ENCODE results near the gene LTBP1. TPM values are rescaled to one million over a fixed set of nuclear protein-coding genes. Genes with fewer than 3 reads are reported as not detected.

Gene LTBP1
- total RNA-seq, 3 donors from 2014 or later (not counting 1 experiment from before 2014, with no cell fraction given) = 1.7 to 4.7 (median 3.5) TPM

DNA sequence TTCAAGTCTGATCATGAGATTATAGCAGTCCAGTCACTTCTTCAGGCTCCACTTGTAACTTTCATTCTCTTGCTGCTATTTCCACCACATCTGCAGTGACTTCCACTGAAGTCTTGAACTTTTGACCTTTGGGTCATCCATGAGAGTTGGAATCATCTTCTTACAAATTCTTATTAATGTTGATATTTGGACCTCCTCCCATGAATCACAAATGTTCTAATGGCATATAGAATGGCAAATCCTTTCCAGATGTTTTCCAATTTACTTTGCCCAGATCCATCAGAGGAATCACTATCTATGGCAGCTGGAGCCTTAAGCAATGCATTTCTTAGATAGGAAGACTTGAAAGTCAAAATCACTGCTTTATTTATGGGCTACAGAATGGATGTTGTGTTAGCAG is 159.4 kb downstream of the LTBP1 start:
- Histone ChIP-seq H3K27ac (ENCODE audit: low read length) (no peak overlapping the region), H3K4me1 (ENCODE audit: control insufficient read depth, insufficient read depth, low read length) (no peaks in the 10 kb centered on the region), H3K4me3 (ENCODE audit: low read length) (no peak overlapping the region), H3K9me3 (ENCODE audit: control insufficient read depth, insufficient read depth, low read length) (no peaks in the 10 kb centered on the region), H3K27me3 (ENCODE audit: control insufficient read depth, insufficient read depth, low read length) (no peaks in the 10 kb centered on the region), H3K36me3 (ENCODE audit: control insufficient read depth, insufficient read depth, low read length) (no peaks in the 10 kb centered on the region)
- ATAC-seq (no peak), DNase-seq (no peak)
- Mint-ChIP-seq H3K27ac (no peak overlapping the region), H3K9me3 (no peaks in the 10 kb centered on the region), H3K4me3 (no peak overlapping the region), H3K4me1 (no peaks in the 10 kb centered on the region), H3K36me3 (no peaks in the 10 kb centered on the region), H3K27me3 (ENCODE audit: low read depth in 2 of 2) (peaks cover 15 to 17% of the 10 kb centered on the region in 2 donors)
- intact Hi-C loops (cut with micrococcal nuclease) = no loop called here
- TF ChIP-seq, protein P1, sequence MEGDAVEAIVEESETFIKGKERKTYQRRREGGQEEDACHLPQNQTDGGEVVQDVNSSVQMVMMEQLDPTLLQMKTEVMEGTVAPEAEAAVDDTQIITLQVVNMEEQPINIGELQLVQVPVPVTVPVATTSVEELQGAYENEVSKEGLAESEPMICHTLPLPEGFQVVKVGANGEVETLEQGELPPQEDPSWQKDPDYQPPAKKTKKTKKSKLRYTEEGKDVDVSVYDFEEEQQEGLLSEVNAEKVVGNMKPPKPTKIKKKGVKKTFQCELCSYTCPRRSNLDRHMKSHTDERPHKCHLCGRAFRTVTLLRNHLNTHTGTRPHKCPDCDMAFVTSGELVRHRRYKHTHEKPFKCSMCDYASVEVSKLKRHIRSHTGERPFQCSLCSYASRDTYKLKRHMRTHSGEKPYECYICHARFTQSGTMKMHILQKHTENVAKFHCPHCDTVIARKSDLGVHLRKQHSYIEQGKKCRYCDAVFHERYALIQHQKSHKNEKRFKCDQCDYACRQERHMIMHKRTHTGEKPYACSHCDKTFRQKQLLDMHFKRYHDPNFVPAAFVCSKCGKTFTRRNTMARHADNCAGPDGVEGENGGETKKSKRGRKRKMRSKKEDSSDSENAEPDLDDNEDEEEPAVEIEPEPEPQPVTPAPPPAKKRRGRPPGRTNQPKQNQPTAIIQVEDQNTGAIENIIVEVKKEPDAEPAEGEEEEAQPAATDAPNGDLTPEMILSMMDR (IDR thresholded peaks at IDR 0.05) = no peak

DNA sequence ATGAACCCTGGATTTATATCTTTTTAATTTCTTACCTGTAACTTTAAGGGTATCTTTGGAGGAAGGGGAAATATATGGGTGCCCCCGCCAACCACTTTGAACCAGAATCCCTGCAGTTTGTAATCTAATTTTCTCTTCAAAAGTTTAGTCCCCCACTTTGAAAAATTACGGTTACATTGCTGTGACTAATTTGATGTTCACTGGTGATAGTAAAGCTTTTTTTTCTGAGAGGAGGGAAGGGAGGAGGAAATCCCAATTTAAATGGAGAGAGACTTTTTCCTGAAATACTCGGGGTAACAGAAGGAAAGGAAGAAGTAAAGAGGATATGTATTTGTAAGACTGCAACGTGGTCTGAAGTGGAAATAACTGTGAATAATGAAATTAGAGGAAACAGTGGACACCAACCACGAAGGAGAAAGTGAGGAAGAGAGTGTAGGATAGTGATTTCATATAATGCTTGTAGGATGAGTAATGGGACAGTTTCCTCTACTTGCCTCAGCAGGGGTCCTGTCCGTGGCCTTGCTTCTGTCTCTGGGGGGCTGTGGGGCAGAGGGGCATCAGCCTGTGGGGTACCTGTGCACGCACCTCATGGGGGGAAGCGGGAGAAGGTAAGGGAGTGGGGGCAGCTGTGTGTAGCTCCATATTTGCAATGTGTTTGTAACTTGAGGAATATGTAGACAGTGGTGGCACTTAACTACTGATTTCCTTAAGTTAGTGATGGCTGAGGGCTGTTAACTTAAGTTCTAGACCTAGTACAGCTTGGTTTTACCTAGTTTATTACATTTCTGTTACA is 161.1 kb downstream of the LTBP1 start:
- H3K27me3 Mint-ChIP-seq (ENCODE audit: low read depth in 2 of 2) = peaks cover 15 to 18% of the 10 kb centered on the region in 2 donors
- H3K36me3 Mint-ChIP-seq = no peaks in the 10 kb centered on the region
- intact Hi-C loops (cut with micrococcal nuclease) = no loop called here
- no peak overlapping the region for H3K4me3 Mint-ChIP-seq
- TF ChIP-seq, protein P1 (IDR thresholded peaks at IDR 0.05) = no peak
- DNase-seq = no peak
- WGBS (ENCODE audit: insufficient coverage) = 66% methylated on average over 7 of the region's 8 CpGs
- Histone ChIP-seq H3K36me3 (ENCODE audit: control insufficient read depth, insufficient read depth, low read length) (no peaks in the 10 kb centered on the region), H3K27ac (ENCODE audit: low read length) (no peak overlapping the region), H3K4me1 (ENCODE audit: control insufficient read depth, insufficient read depth, low read length) (no peaks in the 10 kb centered on the region), H3K27me3 (ENCODE audit: control insufficient read depth, insufficient read depth, low read length) (no peaks in the 10 kb centered on the region), H3K4me3 (ENCODE audit: low read length) (no peak overlapping the region), H3K9me3 (ENCODE audit: control insufficient read depth, insufficient read depth, low read length) (no peaks in the 10 kb centered on the region)
- H3K27ac Mint-ChIP-seq = no peak overlapping the region
- H3K4me1 Mint-ChIP-seq = no peaks in the 10 kb centered on the region
- ATAC-seq = no peak
- no peaks in the 10 kb centered on the region for H3K9me3 Mint-ChIP-seq

DNA sequence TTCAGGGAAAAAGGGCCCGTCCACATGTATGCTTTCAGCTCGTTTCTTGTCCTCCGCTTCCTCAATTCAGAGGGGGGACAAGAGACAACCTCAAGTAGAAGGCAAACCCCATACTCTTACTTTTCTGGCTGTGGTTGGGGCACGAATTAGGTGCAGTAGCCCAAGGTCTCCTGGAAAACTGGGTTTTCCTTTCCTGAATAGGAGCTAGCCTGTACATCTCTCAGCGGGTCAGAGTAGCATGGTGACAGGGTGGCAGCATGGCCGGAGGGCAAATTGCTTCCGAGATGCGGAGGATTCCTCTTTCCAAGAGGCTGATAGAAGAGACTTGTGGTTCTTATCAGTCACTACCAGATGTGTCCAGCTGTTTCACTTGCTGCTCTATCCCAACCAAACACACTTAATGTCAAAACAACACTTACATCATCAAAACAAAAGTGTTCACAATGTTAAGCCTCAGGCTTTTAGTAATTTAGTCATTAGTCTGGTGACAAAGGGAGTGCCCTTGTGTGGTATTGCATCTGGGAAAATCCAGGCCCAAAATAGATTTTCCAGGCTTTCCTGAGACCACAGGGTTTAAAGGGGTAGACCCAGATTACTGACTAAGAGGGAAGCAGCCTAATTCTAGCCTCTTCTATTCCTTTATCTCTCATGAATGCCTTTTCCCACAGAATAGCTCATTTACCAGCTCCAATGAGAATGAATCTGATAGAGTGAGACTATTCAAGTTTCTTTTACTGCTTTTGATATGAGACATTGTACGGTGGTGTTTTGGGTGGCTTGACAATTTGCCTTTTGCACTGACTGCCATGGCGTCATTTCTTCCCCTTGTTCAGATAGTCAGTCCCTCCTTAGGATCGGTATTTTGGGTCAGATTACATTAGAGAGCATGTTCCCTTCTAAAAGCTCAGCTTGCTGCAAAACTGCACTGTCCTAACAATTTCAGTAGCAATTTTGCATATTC is 162.0 kb downstream of the LTBP1 start:
- H3K27me3 ChIP-seq (ENCODE audit: control insufficient read depth, insufficient read depth, low read length) = no peaks in the 10 kb centered on the region
- H3K9me3 ChIP-seq (ENCODE audit: control insufficient read depth, insufficient read depth, low read length) = no peaks in the 10 kb centered on the region
- peaks cover 15 to 18% of the 10 kb centered on the region in 2 donors for H3K27me3 Mint-ChIP-seq (ENCODE audit: low read depth in 2 of 2)
- no peaks in the 10 kb centered on the region for H3K36me3 Mint-ChIP-seq
- ATAC-seq (no peak), DNase-seq (no peak)
- no peak overlapping the region for H3K4me3 Mint-ChIP-seq
- WGBS (ENCODE audit: insufficient coverage) = 83% methylated on average over 11 of the region's 11 CpGs
- H3K9me3 Mint-ChIP-seq = no peaks in the 10 kb centered on the region
- H3K36me3 ChIP-seq (ENCODE audit: control insufficient read depth, insufficient read depth, low read length) = no peaks in the 10 kb centered on the region
- no peaks in the 10 kb centered on the region for H3K4me1 Mint-ChIP-seq
- no peaks in the 10 kb centered on the region for H3K4me1 ChIP-seq (ENCODE audit: control insufficient read depth, insufficient read depth, low read length)
- TF ChIP-seq, protein P1 (IDR thresholded peaks at IDR 0.05) = no peak
- no peak overlapping the region for H3K4me3 ChIP-seq (ENCODE audit: low read length)
- H3K27ac ChIP-seq (ENCODE audit: low read length) = no peak overlapping the region
- no peak overlapping the region for H3K27ac Mint-ChIP-seq
- intact Hi-C loops (cut with micrococcal nuclease) = no loop called here

Data from natural killer cell (primary cell).